SK-N-SH (cell line): Measurements from ENCODE around the gene MTERF2. TPM values are rescaled to one million over a fixed set of nuclear protein-coding genes. Genes with fewer than 3 reads are reported as not detected.

Source experiments
- CTCF ChIA-PET: fragments of 300-600, 350-600 bp; formaldehyde crosslinking; extraction: SDS; loops from one replicate; lab custom pipeline; 2021; lab: Yijun Ruan, JAX
- POLR2A ChIA-PET: fragments of 350-600 bp; sonication (Branson Sonifier 250); formaldehyde crosslinking; extraction: SDS; loops from one replicate; lab custom pipeline; 2020; ENCODE audit warnings: antibody characterized with exemption, inconsistent platforms; lab: Yijun Ruan, JAX
- DNase-seq: peaks from one replicate; pipeline ENCODE4 v3.0.0; 2012
- H2AFZ ChIP-seq: fragments of 200-600 bp; sonication (generic); 2 replicates; pipeline ENCODE4 v1.8.1; 2016; ENCODE audit warnings: antibody characterized with exemption, mild to moderate bottlenecking, low read depth
- H3F3A ChIP-seq: fragments of 200-600 bp; sonication (generic); replicated peaks from 2 replicates; pipeline ENCODE3; 2016; ENCODE audit warnings: antibody characterized with exemption, mild to moderate bottlenecking; ENCODE audit not compliant: insufficient read depth
- H3K27ac ChIP-seq, 2 experiments: fragments of 200-500 bp in 1 of 2; fragments of 200-600 bp in 1 of 2; sonication (Bioruptor generic) in 1 of 2; sonication (generic), shearing (Covaris generic) in 1 of 2; 2 replicates each; pipeline versions ENCODE4 v1.5.1 to v1.6.1; 2014 to 2016; ENCODE audit warnings: low read depth in 2 of 2, inconsistent platforms in 1 of 2, low read length in 1 of 2, mild to moderate bottlenecking in 1 of 2, mixed read lengths in 1 of 2
- H3K27me3 ChIP-seq: fragments of 200-600 bp; sonication (generic), shearing (Covaris generic); 2 replicates; pipeline ENCODE4 v1.6.1; 2016; ENCODE audit warnings: mixed run types; ENCODE audit not compliant: insufficient read depth
- H3K36me3 ChIP-seq, 2 experiments: fragments of 200-500 bp in 1 of 2; fragments of 200-600 bp in 1 of 2; sonication (Bioruptor generic) in 1 of 2; sonication (generic) in 1 of 2; replicated peaks in 1 of 2; 2 replicates each; pipeline versions ENCODE3 to v1.5.1; 2014 to 2016; ENCODE audit warnings: low read length in 1 of 2, mild to moderate bottlenecking in 1 of 2; ENCODE audit not compliant: insufficient read depth in 2 of 2, control insufficient read depth in 1 of 2
- H3K4me1 ChIP-seq, 2 experiments: fragments of 200-500 bp in 1 of 2; fragments of 200-600 bp in 1 of 2; sonication (Bioruptor generic) in 1 of 2; sonication (generic), shearing (Covaris generic) in 1 of 2; 2 replicates each; pipeline versions ENCODE4 v1.5.1 to v1.6.1; 2014 to 2016; ENCODE audit warnings: low read depth in 1 of 2, low read length in 1 of 2, mixed run types in 1 of 2; ENCODE audit not compliant: insufficient read depth in 2 of 2, control insufficient read depth in 1 of 2
- H3K4me2 ChIP-seq: fragments of 200-600 bp; sonication (generic), shearing (Covaris generic); 2 replicates; pipeline ENCODE4 v1.6.1; 2017; ENCODE audit warnings: mixed run types
- H3K4me3 ChIP-seq, 2 experiments: fragments of 200-500 bp in 1 of 2; fragments of 200-600 bp in 1 of 2; sonication (Bioruptor generic) in 1 of 2; sonication (generic), shearing (Covaris generic) in 1 of 2; 2 replicates each; pipeline versions ENCODE4 v1.5.1 to v1.8.1; 2014 to 2016; ENCODE audit warnings: low read depth in 2 of 2, inconsistent platforms in 1 of 2, low read length in 1 of 2, mild to moderate bottlenecking in 1 of 2, mixed read lengths in 1 of 2, moderate library complexity in 1 of 2
- H3K79me2 ChIP-seq: fragments of 200-600 bp; sonication (generic); 2 replicates; pipeline ENCODE4 v1.8.1; 2017; ENCODE audit warnings: mild to moderate bottlenecking; ENCODE audit not compliant: insufficient read depth
- H3K9ac ChIP-seq: fragments of 200-600 bp; sonication (generic); 2 replicates; pipeline ENCODE4 v1.6.1; 2017; ENCODE audit warnings: mixed run types
- H3K9me2 ChIP-seq: fragments of 200-600 bp; sonication (generic); 2 replicates; pipeline ENCODE4 v1.6.1; 2017; ENCODE audit warnings: mixed run types
- H3K9me3 ChIP-seq: fragments of 200-600 bp; sonication (generic); 2 replicates; pipeline ENCODE4 v1.6.1; 2017; ENCODE audit warnings: mixed run types, mild to moderate bottlenecking, moderate library complexity
- H4K20me1 ChIP-seq: fragments of 200-600 bp; sonication (generic); 2 replicates; pipeline ENCODE4 v1.6.1; 2017; ENCODE audit warnings: mild to moderate bottlenecking, mixed run types; ENCODE audit not compliant: insufficient read depth
- CHD2 ChIP-seq: fragments of 150-350 bp; IDR thresholded peaks from 2 replicates; pipeline ENCODE4 v1.6.1; 2018; ENCODE audit warnings: low read length; ENCODE audit not compliant: partially characterized antibody
- ELF1 ChIP-seq: IDR thresholded peaks from 2 replicates; pipeline ENCODE4 v1.4.0; 2012
- EP300 ChIP-seq, 2 experiments: IDR thresholded peaks; 2 replicates each; pipeline versions ENCODE4 v1.4.0 to v1.6.1; 2012; ENCODE audit warnings: borderline replicate concordance in 1 of 2, low read depth in 1 of 2, low read length in 1 of 2
- EZH2phosphoT487 ChIP-seq: fragments of 200-600 bp; sonication (generic); IDR thresholded peaks from 2 replicates; pipeline ENCODE4 v1.6.1; 2017; ENCODE audit warnings: low read depth, mixed run types, mild to moderate bottlenecking, antibody characterized with exemption, moderate library complexity, borderline replicate concordance
- FOSL2 ChIP-seq: IDR thresholded peaks from 2 replicates; pipeline ENCODE4 v1.4.0; 2012; ENCODE audit warnings: low read depth, mild to moderate bottlenecking, moderate library complexity, borderline replicate concordance
- FOXM1 ChIP-seq: IDR thresholded peaks from 2 replicates; pipeline ENCODE4 v1.4.0; 2012; ENCODE audit warnings: low read depth, mild to moderate bottlenecking
- NFIC ChIP-seq: IDR thresholded peaks from 2 replicates; pipeline ENCODE4 v1.4.0; 2012; ENCODE audit warnings: borderline replicate concordance
- NRF1 ChIP-seq: IDR thresholded peaks from 2 replicates; pipeline ENCODE4 v1.6.1; 2012; ENCODE audit warnings: low read depth, mild to moderate bottlenecking, low read length
- RCOR1 ChIP-seq: fragments of 150-350 bp; IDR thresholded peaks from 2 replicates; pipeline ENCODE4 v1.6.1; 2017; ENCODE audit warnings: antibody characterized with exemption, low read length
- TCF12 ChIP-seq: IDR thresholded peaks from 2 replicates; pipeline ENCODE4 v1.4.0; 2012
- TEAD4 ChIP-seq: IDR thresholded peaks from 2 replicates; pipeline ENCODE4 v1.4.0; 2012; ENCODE audit warnings: mild to moderate bottlenecking, borderline replicate concordance; ENCODE audit not compliant: insufficient read depth
- WGBS: methylation state at CpG from one replicate; pipeline ENCODE4 v1.1.6; 2017; ENCODE audit warnings: low lambda C conversion rate; 5-methylcytosine and 5-hydroxymethylcytosine counted together
- polyA plus RNA-seq, 3 experiments: library from polyadenylated mRNA; depleted of rRNA; stranded (reverse); fragments of >200 nt; gene quantifications; 2 replicates each; pipeline ENCODE4 v1.2.3, GENCODE V29; 2012
- TF ChIP-seq, protein P1 (sequence below): IDR thresholded peaks from 2 replicates; pipeline ENCODE4 v1.4.0; 2012; ENCODE audit warnings: low read depth, borderline replicate concordance
- TF ChIP-seq, protein P2 (sequence below): IDR thresholded peaks from 2 replicates; pipeline ENCODE4 v1.4.0; 2012; ENCODE audit warnings: low read depth
- TF ChIP-seq, protein P3 (sequence below): IDR thresholded peaks from 2 replicates; pipeline ENCODE4 v1.4.0; 2012; ENCODE audit warnings: low read depth, borderline replicate concordance
- TF ChIP-seq, protein P4 (sequence below): IDR thresholded peaks from 2 replicates; pipeline ENCODE4 v1.6.1; 2012; ENCODE audit warnings: mild to moderate bottlenecking, low read depth, low read length, moderate library complexity

MTERF2 gene
- polyA plus RNA-seq, 1 of the 3 experiments (the other 2 are of a cell fraction) = 5.9 TPM

DNA sequence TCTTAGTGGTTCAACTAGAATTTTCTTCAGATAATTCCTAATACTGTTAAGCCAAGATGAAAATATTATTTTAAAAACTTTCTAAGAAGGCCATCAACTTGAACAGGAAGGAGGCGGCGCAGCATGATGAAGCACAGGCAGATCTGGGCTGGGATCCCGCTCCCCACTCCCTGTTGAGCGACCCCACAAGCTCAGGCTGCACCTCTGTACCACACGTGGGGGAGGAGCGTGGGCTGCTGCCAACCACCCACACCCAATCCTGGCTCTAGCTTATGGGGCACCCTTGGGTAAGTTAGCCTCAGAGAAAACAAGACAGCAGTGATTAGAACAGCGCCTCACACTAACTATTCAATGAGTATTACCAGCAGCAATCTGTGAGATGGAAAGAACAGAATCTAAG is 6.0 kb downstream of the MTERF2 start:
- no peak overlapping the region for H3K27ac ChIP-seq
- H3F3A ChIP-seq = peaks cover 28% of the 10 kb centered on the region
- H3K9ac ChIP-seq = no peak overlapping the region
- no peaks in the 10 kb centered on the region for H3K27me3 ChIP-seq
- ChIA-PET POLR2A (interaction anchor here (1.4 kb wide), 1 partner anchor 10 kb away, joined by 3 read pairs; no protein-coding TSS in a partner anchor), CTCF (interaction anchor here (0.6 kb wide), 1 partner anchor 145 kb away, joined by 3 read pairs; no protein-coding TSS in a partner anchor)
- H3K79me2 ChIP-seq = peaks cover 13% of the 10 kb centered on the region
- no peaks in the 10 kb centered on the region for H3K9me3 ChIP-seq
- peaks cover 28 to 35% of the 10 kb centered on the region in 2 experiments for H3K36me3 ChIP-seq
- H3K9me2 ChIP-seq = no peaks in the 10 kb centered on the region
- peaks cover 17% of the 10 kb centered on the region for H4K20me1 ChIP-seq
- peaks cover 11 to 18% of the 10 kb centered on the region in 2 experiments; a peak in 3 of 4 replicates for H3K4me1 ChIP-seq
- no peak overlapping the region for H3K4me3 ChIP-seq
- no peak overlapping the region for H3K4me2 ChIP-seq
- DNase-seq = no peak
- no peak overlapping the region for H2AFZ ChIP-seq
- TF ChIP-seq, protein P1, sequence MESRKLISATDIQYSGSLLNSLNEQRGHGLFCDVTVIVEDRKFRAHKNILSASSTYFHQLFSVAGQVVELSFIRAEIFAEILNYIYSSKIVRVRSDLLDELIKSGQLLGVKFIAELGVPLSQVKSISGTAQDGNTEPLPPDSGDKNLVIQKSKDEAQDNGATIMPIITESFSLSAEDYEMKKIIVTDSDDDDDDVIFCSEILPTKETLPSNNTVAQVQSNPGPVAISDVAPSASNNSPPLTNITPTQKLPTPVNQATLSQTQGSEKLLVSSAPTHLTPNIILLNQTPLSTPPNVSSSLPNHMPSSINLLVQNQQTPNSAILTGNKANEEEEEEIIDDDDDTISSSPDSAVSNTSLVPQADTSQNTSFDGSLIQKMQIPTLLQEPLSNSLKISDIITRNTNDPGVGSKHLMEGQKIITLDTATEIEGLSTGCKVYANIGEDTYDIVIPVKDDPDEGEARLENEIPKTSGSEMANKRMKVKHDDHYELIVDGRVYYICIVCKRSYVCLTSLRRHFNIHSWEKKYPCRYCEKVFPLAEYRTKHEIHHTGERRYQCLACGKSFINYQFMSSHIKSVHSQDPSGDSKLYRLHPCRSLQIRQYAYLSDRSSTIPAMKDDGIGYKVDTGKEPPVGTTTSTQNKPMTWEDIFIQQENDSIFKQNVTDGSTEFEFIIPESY = no peak
- TF ChIP-seq, protein P2, sequence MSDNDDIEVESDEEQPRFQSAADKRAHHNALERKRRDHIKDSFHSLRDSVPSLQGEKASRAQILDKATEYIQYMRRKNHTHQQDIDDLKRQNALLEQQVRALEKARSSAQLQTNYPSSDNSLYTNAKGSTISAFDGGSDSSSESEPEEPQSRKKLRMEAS = no peak
- WGBS = 97% methylated on average over 5 of the region's 7 CpGs

DNA sequence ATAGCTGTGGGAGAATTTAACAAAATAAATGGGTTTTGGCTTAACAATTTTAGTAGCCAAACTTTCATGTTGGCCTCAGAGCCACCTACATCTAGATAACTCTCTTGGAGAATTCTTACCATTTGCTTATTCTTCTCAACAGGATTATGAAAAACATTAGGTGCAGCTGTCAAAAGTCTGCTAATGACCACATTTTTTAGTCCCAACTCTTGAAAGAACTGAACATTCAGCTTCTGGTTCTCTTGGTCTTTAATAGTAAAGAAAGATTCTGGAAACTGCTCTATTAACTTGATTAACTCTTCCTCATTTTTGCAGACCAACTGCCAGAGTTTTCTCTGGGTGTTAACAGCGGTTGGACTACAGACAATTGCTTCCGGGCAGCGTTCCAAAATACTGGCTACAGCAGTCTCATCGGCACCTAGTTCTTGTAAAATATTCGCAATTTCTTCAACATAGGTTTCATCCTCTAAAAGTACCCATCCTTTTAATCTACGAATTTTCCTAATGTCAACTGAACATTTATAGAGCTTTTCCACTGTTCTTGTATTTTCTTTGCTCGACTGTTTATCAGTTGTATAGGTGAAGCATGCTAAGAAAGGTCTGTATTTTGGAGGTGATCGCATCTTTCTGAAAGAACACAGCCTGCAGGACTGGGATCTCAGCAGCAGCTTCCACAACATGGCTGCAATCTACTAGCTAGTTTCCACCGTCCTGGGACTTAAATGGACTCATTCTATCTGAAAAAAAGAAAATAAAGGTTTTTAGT is 8.7 kb downstream of the MTERF2 start:
- DNase-seq = peak; percentile 38
- CTCF ChIA-PET = interaction anchor here (1.0 to 2.5 kb wide), 4 partner anchors 17 to 154 kb away, joined by 3 to 8 read pairs (median 6); partner anchors contain the start of gene TMEM263
- 34% methylated on average over 9 of the region's 9 CpGs for WGBS
- TF ChIP-seq TEAD4 (no peak), TCF12 (0 out of 2 replicates have a peak, but pooled peaks have one; percentile 4), NRF1 (no peak), RCOR1 (no peak), FOSL2 (no peak), NFIC (peak; percentile 55; the same call in 1 of the 2 replicates), EZH2phosphoT487 (no peak), CHD2 (no peak), EP300 (IDR thresholded peaks at IDR 0.05; ENCODE audit: borderline replicate concordance in 1 of 2, low read depth in 1 of 2, low read length in 1 of 2) (0 out of 4 replicates have a peak, but pooled peaks of 1 of the 2 experiments have one; percentile 13), FOXM1 (no peak), ELF1 (no peak)
- TF ChIP-seq, protein P3, sequence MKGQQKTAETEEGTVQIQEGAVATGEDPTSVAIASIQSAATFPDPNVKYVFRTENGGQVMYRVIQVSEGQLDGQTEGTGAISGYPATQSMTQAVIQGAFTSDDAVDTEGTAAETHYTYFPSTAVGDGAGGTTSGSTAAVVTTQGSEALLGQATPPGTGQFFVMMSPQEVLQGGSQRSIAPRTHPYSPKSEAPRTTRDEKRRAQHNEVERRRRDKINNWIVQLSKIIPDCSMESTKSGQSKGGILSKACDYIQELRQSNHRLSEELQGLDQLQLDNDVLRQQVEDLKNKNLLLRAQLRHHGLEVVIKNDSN = no peak
- TF ChIP-seq, protein P4, sequence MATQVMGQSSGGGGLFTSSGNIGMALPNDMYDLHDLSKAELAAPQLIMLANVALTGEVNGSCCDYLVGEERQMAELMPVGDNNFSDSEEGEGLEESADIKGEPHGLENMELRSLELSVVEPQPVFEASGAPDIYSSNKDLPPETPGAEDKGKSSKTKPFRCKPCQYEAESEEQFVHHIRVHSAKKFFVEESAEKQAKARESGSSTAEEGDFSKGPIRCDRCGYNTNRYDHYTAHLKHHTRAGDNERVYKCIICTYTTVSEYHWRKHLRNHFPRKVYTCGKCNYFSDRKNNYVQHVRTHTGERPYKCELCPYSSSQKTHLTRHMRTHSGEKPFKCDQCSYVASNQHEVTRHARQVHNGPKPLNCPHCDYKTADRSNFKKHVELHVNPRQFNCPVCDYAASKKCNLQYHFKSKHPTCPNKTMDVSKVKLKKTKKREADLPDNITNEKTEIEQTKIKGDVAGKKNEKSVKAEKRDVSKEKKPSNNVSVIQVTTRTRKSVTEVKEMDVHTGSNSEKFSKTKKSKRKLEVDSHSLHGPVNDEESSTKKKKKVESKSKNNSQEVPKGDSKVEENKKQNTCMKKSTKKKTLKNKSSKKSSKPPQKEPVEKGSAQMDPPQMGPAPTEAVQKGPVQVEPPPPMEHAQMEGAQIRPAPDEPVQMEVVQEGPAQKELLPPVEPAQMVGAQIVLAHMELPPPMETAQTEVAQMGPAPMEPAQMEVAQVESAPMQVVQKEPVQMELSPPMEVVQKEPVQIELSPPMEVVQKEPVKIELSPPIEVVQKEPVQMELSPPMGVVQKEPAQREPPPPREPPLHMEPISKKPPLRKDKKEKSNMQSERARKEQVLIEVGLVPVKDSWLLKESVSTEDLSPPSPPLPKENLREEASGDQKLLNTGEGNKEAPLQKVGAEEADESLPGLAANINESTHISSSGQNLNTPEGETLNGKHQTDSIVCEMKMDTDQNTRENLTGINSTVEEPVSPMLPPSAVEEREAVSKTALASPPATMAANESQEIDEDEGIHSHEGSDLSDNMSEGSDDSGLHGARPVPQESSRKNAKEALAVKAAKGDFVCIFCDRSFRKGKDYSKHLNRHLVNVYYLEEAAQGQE = no peak
- TF ChIP-seq, protein P2 = no peak
- TF ChIP-seq, protein P1 = no peak

More for the DNA sequence above, 8.7 kb downstream of the MTERF2 start:
- no peaks in the 10 kb centered on the region for H3K9me2 ChIP-seq
- H3K79me2 ChIP-seq = peaks cover 6% of the 10 kb centered on the region
- H3K4me3 ChIP-seq = no peak overlapping the region
- POLR2A ChIA-PET = interaction anchor here (0.7 to 1.8 kb wide), 2 partner anchors 9 to 643 kb away, joined by 3 to 6 read pairs; partner anchors contain the start of gene MTERF2
- peaks cover 5 to 18% of the 10 kb centered on the region in 2 experiments; a peak in 3 of 4 replicates for H3K4me1 ChIP-seq
- peaks cover 35% of the 10 kb centered on the region for H3F3A ChIP-seq
- H2AFZ ChIP-seq = no peak overlapping the region
- no peaks in the 10 kb centered on the region for H3K9me3 ChIP-seq
- H3K4me2 ChIP-seq = no peak overlapping the region
- H4K20me1 ChIP-seq = peaks cover 32% of the 10 kb centered on the region
- H3K36me3 ChIP-seq = peaks cover 36 to 41% of the 10 kb centered on the region in 2 experiments
- H3K9ac ChIP-seq = no peak overlapping the region
- H3K27ac ChIP-seq = peak overlapping the region; percentile 31 to 79; a peak in 3 of 4 replicates
- no peaks in the 10 kb centered on the region for H3K27me3 ChIP-seq
